Activated T-helper 2 cell treated with anti-CD3 and anti-CD28 coated beads, Interferon-gamma antibody, Interleukin-2, Interleukin-4, amounts not matched to agents 10 μg/mL and 5 μg/mL and 100 μg/mL, durations not matched to agents 14 hours and 24 hours and 36 hours (primary cell): Measurements from ENCODE around the gene HLTF. TPM values are rescaled to one million over a fixed set of nuclear protein-coding genes. Genes with fewer than 3 reads are reported as not detected.
"Not testable (repeated sequence)": the region's sequence is repeated elsewhere in the genome, so short reads cannot be mapped to it uniquely, and the experiment has no call there.

Experiments
- DNase-seq: peaks from one replicate; pipeline ENCODE4 v3.0.0; 2021; ENCODE audit warnings: low spot score
- H3K27ac Mint-ChIP-seq: one replicate; pipeline ENCODE4 v1.8.0; 2021; ENCODE audit warnings: mixed read lengths
- H3K27me3 Mint-ChIP-seq: one replicate; pipeline ENCODE4 v1.8.0; 2021; ENCODE audit warnings: low read depth, mixed read lengths
- H3K36me3 Mint-ChIP-seq: one replicate; pipeline ENCODE4 v1.8.0; 2021; ENCODE audit warnings: low read depth, mixed read lengths
- H3K4me1 Mint-ChIP-seq: one replicate; pipeline ENCODE4 v1.8.0; 2021; ENCODE audit warnings: low read depth, mixed read lengths
- H3K4me3 Mint-ChIP-seq: one replicate; pipeline ENCODE4 v1.8.0; 2021; ENCODE audit warnings: low read depth, mild to moderate bottlenecking, moderate library complexity, mixed read lengths
- H3K9me3 Mint-ChIP-seq: one replicate; pipeline ENCODE4 v1.8.0; 2021; ENCODE audit warnings: mixed read lengths
- intact Hi-C: fragments of 100-400 bp; cut with micrococcal nuclease; formaldehyde crosslinking; loops from one replicate; pipeline ENCODE4 v1.15.1; 2023
- total RNA-seq: library from RNA; stranded (reverse); gene quantifications from 2 replicates; pipeline ENCODE4 v1.2.3, GENCODE V29; 2022

The HLTF gene
- total RNA-seq, 1 donor from 2014 or later: 23.9 TPM

DNA sequence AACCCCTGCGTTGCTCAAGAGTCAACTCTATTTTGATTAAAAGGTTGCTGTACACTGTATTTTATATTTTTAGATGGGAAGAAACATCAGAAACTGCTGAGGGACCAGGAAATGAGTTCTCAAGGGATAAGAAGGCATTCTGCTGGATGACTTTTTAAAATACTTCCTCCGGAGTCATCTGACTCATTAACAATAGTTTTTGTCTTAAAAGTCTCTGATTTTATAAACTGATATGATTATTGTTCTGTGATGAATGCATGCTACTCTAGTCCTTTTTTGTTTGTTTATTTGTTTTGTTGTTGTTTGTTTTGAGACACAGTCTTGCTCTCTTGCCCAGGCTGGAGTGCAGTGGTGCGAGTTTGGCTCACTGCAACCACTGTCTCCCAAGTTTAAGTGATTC lies 18.2 kb upstream of the HLTF start:
- Mint-ChIP-seq H3K4me1 (no peaks in the 10 kb centered on the region), H3K36me3 (no peaks in the 10 kb centered on the region), H3K9me3 (peaks cover 4% of the 10 kb centered on the region), H3K27ac (no peak overlapping the region), H3K4me3 (no peak overlapping the region), H3K27me3 (peaks cover 28% of the 10 kb centered on the region)
- DNase-seq: no peak
- intact Hi-C loops: no loop called here

DNA sequence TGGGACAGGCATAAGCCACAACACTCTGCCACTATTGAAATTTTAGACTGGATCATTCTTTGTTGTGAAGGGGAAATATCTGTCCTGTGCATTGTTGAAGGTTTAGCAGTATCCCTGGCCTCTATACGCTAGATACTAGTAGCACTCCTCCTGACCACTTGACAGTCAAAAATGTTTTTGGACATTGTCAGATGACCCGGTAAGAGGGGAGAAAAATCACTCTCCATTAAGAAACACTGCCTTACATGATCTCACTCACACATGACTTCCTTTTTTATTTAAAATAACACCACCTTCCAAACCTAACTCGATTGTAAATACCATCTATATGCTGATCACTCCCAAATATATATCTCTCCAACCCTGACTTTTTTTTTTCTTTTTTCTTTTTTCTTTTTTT lies 15.3 kb upstream of the HLTF start:
- intact Hi-C loops: no loop called here
- H3K4me3 Mint-ChIP-seq: no peak overlapping the region
- H3K36me3 Mint-ChIP-seq: no peaks in the 10 kb centered on the region
- no peak overlapping the region for H3K27ac Mint-ChIP-seq
- H3K4me1 Mint-ChIP-seq: no peaks in the 10 kb centered on the region
- H3K27me3 Mint-ChIP-seq: peaks cover 29% of the 10 kb centered on the region
- no peak for DNase-seq
- peaks cover 4% of the 10 kb centered on the region for H3K9me3 Mint-ChIP-seq

DNA sequence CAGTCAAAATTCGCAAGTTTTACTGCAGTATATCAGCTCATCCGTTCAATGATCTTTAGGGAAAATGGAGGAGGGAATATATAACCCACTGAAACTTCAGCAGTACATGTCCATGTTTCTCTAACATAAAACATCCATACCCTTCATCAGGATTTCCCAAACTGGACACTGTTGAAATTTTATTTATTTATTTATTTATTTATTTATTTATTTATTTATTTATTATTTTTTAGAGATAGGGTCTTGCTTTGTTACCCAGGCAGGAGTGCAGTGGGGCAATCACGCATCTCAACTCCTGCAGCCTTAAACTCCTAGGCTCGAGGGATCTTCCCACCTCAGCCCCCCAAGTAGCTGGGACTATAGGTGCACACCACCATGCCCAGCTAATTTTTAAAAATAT lies 14.8 kb upstream of the HLTF start:
- Mint-ChIP-seq H3K4me3 (no peak overlapping the region), H3K9me3 (peaks cover 4% of the 10 kb centered on the region), H3K27me3 (peaks cover 29% of the 10 kb centered on the region), H3K36me3 (no peaks in the 10 kb centered on the region), H3K4me1 (no peaks in the 10 kb centered on the region), H3K27ac (no peak overlapping the region)
- DNase-seq: no peak
- intact Hi-C loops: no loop called here

DNA sequence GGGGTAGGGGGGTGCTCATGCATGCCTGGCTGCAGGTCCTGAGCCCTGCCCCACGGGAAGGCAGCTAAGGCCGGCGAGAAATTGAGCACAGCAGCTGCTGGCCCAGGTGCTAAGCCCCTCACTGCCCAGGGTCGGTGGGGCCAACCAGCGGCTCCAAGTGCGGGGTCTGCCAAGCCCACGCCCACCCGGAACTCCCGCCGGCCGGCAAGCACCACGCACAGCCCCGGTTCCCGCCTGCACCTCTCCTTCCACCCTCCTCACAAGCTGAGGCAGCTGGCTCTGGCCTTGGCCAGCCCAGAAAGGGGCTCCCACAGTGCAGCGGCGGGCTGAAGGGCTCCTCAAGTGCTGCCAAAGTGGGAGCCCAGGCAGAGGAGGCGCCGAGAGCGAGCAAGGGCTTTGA lies 11.7 kb upstream of the HLTF start:
- H3K9me3 Mint-ChIP-seq, H3K4me1 Mint-ChIP-seq, intact Hi-C loops, H3K27ac Mint-ChIP-seq, H3K36me3 Mint-ChIP-seq, DNase-seq, H3K4me3 Mint-ChIP-seq: not testable (repeated sequence)
- H3K27me3 Mint-ChIP-seq: peaks cover 20% of the 10 kb centered on the region

DNA sequence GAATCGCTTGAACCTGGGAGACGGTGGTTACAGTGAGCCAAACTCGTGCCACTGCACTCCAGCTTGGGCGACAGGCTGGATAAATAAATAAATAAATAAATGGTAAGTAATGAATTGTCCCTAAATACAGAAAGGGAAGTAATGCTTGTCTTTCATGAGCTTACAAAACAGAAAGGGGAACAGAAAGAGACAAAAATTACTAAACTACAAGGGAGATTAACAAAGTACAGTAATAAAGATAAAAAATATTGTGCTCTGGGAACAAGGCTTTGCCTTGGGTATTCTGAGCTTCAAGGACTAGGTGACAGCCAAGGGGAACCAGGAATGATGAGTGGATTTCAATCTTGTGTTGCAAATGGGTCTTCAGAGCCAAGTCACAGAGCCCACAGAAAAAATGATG lies 9.2 kb upstream of the HLTF start:
- Mint-ChIP-seq H3K4me1 (no peaks in the 10 kb centered on the region), H3K4me3 (no peak overlapping the region)
- intact Hi-C loops: no loop called here

DNA sequence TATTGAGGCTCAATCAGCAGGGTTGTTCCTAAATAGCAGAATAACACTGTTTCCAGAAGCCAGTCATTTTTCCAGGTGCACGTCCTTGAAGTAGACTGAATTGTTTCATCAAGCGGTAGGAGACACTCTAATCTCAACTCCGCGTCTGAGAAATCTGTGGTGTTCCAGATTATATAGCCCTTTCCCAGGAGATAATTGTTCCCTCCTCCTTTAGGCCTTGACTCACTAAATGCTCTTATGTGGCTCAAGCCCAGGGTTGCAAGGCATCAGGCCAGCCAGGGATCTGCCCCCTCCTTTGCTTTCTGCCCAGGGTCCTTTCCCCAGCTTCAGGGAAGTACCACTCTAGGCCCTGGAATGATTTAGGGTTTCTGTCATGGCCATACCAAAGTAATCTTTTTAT lies 5.7 kb upstream of the HLTF start:
- H3K9me3 Mint-ChIP-seq: no peaks in the 10 kb centered on the region
- H3K27me3 Mint-ChIP-seq: no peaks in the 10 kb centered on the region
- H3K27ac Mint-ChIP-seq: no peak overlapping the region
- no peak overlapping the region for H3K4me3 Mint-ChIP-seq
- H3K36me3 Mint-ChIP-seq: no peaks in the 10 kb centered on the region
- intact Hi-C loops: no loop called here
- peaks cover 7% of the 10 kb centered on the region for H3K4me1 Mint-ChIP-seq
- DNase-seq: no peak

More for the DNA sequence above, 9.2 kb upstream of the HLTF start:
- H3K27ac Mint-ChIP-seq: no peak overlapping the region
- DNase-seq: no peak
- peaks cover 8% of the 10 kb centered on the region for H3K27me3 Mint-ChIP-seq
- no peaks in the 10 kb centered on the region for H3K36me3 Mint-ChIP-seq
- H3K9me3 Mint-ChIP-seq: no peaks in the 10 kb centered on the region

DNA sequence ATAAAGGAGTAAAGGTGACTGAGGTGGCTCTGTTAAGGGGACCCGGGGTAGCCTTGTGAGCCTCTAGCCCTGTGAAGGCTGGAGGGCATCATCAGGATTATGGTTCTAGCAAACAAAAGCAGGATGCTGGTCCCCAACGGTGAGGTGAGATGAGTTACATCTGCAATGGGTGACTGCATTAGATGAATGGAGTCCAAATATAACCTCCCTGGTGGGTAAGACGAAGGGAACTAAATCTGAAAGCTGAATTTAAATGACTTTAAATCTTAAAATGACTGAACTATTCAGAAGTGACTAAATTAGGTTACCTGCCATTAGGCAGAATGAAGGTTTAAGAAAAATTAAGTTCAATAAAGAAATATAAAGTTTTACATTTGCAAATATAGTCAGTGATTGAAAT lies 4.6 kb upstream of the HLTF start:
- Mint-ChIP-seq H3K4me3 (no peak overlapping the region), H3K36me3 (peaks cover 3% of the 10 kb centered on the region), H3K9me3 (no peaks in the 10 kb centered on the region), H3K27ac (no peak overlapping the region), H3K27me3 (no peaks in the 10 kb centered on the region), H3K4me1 (peaks cover 10% of the 10 kb centered on the region)
- intact Hi-C loops: no loop called here
- no peak for DNase-seq

DNA sequence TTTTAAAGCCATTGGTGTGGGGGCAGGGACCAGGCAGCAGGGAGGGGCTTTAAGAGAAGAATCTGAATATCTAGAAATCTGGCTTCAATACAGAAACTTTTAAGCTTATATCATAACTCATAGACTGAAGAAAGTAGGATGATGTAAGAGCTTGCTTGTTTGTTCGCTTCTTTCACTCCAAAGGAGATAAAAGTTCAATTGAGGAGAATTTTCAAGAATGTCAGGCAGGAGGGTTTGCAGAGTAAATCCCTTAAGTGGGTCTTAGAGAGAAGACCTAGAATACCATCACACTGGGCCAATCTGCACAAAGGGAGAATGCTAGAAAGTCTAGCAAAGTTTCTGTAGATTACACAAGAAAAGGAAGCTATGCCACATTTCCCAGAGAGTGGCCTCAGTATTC lies 4.1 kb upstream of the HLTF start:
- DNase-seq: no peak
- Mint-ChIP-seq H3K27me3 (no peaks in the 10 kb centered on the region), H3K27ac (no peak overlapping the region), H3K9me3 (no peaks in the 10 kb centered on the region), H3K36me3 (peaks cover 3% of the 10 kb centered on the region), H3K4me1 (peaks cover 14% of the 10 kb centered on the region), H3K4me3 (no peak overlapping the region)
- intact Hi-C loops: no loop called here

DNA sequence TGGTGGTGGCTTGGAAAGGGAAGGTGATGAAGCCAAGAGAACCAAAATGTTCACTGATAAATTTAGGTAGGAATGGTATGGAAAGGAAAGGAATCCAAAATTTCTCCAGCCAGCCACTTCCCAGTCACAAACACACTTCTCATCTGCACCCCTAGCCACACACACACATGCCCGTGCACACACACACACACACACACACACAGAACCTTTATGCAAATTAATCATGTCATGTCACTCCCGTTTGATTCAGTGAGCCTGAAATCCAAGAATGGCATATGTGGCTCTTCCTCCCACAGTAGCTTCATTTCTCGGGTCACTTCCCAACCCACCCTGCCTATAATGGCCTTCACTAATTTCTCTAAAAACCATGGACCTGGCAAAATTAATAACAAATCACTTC lies 3.1 kb upstream of the HLTF start:
- H3K36me3 Mint-ChIP-seq: peaks cover 3% of the 10 kb centered on the region
- H3K9me3 Mint-ChIP-seq: no peaks in the 10 kb centered on the region
- intact Hi-C loops: loop anchor here (5.0 kb wide), 1 partner anchor 723 kb away; the partner anchor contains the start of gene RNF13
- H3K27ac Mint-ChIP-seq: no peak overlapping the region
- peaks cover 22% of the 10 kb centered on the region for H3K4me1 Mint-ChIP-seq
- H3K27me3 Mint-ChIP-seq: no peaks in the 10 kb centered on the region
- no peak overlapping the region for H3K4me3 Mint-ChIP-seq
- no peak for DNase-seq

DNA sequence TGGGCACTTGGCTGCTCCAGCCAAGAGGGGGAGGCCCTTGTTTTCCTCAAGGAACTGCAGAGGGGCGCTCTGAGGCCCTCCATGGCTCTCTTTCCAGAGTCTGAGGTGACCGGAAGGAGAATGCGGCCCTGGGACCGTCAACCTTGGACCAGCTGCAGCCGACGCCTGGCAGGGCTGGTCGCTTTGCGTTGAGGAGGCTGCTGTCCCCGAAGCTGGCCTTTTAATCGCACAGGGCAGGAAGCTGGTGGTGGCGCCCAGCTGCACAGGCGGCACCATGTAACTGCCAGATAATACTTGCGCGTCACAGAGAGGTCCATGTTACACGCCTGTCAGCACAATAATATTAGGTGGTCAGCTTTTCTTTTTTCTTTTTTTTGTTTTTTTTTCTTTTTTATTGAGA lies 875 bp upstream of the HLTF start:
- H3K4me3 Mint-ChIP-seq: no peak overlapping the region
- peaks cover 27% of the 10 kb centered on the region for H3K4me1 Mint-ChIP-seq
- H3K27me3 Mint-ChIP-seq: no peaks in the 10 kb centered on the region
- DNase-seq: no peak
- H3K36me3 Mint-ChIP-seq: peaks cover 10% of the 10 kb centered on the region
- no peaks in the 10 kb centered on the region for H3K9me3 Mint-ChIP-seq
- H3K27ac Mint-ChIP-seq: no peak overlapping the region
- intact Hi-C loops: loop anchor here (2.0 to 5.0 kb wide), 2 partner anchors 44 to 725 kb away; partner anchors contain the start of gene RNF13

DNA sequence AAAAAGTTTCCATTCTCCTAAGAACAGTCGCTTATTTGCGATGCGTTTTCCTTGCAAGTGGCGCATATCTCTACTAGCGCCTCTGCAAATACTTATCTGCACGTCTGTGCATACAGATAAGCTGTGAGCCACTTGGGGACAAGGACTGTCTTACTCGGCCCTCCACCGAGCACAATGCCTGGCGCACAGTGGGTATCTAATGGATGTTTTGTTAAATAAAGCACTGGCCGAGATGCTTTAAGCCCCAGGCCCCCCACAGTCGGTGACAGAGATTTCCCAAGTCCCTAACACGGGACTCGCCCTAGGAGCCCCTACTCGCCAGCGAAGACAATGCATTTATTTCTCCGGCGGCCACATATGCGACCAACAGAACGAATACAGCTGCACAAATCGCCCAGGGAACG lies 503 bp downstream of the HLTF start:
- no peak for DNase-seq
- intact Hi-C loops: loop anchor here (1.0 to 5.0 kb wide), 4 partner anchors 43 to 726 kb away; partner anchors contain the start of genes GYG1, HPS3 and RNF13

DNA sequence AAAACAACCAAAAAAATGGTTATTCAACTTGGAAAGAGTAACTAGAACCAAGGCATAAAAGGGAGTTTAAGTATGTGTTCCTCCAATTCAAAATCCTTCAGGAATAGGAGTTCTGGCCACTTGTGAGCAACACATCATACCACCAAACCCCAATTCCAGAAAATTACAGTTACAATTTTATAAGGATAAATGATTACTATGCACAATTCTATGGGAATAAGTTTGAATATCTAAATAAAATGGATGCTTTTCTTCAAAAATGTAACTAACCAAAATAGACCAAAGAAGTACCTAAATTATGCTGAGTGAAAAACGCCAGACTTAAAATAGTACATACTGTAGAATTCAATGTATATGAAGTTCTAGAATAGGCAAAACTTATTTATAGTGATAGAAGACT lies 4.6 kb downstream of the HLTF start:
- H3K27ac Mint-ChIP-seq: no peak overlapping the region
- no peak overlapping the region for H3K4me3 Mint-ChIP-seq
- no peak for DNase-seq

More for the DNA sequence above, 503 bp downstream of the HLTF start:
- peak overlapping the region; percentile 93 for H3K4me3 Mint-ChIP-seq
- no peaks in the 10 kb centered on the region for H3K27me3 Mint-ChIP-seq
- H3K9me3 Mint-ChIP-seq: no peaks in the 10 kb centered on the region
- peak overlapping the region; percentile 79 for H3K27ac Mint-ChIP-seq
- H3K4me1 Mint-ChIP-seq: peaks cover 29% of the 10 kb centered on the region
- peaks cover 19% of the 10 kb centered on the region for H3K36me3 Mint-ChIP-seq

DNA sequence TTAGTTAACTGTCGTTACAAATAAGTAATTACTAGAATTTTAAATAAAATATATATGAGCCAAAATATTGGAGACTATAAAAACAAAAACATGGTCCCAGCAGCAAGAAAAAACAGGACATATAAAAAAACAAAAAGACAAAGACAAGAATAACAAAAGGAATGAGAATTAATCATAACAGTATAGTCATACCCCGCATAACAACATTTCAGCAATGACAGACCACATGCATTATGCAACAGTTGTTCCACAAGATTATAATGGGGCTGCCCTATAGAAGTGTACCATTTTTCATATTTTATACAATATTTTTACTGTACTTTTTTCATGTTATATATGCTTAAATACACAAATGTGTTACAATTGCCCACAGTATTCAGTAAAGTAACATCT lies 5.6 kb downstream of the HLTF start:
- peaks cover 25% of the 10 kb centered on the region for H3K36me3 Mint-ChIP-seq
- no peak overlapping the region for H3K27ac Mint-ChIP-seq

More for the DNA sequence above, 4.6 kb downstream of the HLTF start:
- Mint-ChIP-seq H3K9me3 (no peaks in the 10 kb centered on the region), H3K36me3 (peaks cover 27% of the 10 kb centered on the region), H3K4me1 (peaks cover 29% of the 10 kb centered on the region), H3K27me3 (no peaks in the 10 kb centered on the region)
- intact Hi-C loops: no loop called here

More for the DNA sequence above, 5.6 kb downstream of the HLTF start:
- Mint-ChIP-seq H3K4me3 (no peak overlapping the region), H3K9me3 (no peaks in the 10 kb centered on the region), H3K27me3 (no peaks in the 10 kb centered on the region), H3K4me1 (peaks cover 25% of the 10 kb centered on the region)
- intact Hi-C loops: no loop called here
- DNase-seq: no peak
